ENCODE measurements around the gene ENPP7.

The ENPP7 gene

GRCh38 chr17:79779084-79779529 lies 48.4 kb downstream of the ENPP7 start:
- no peak for DNase-seq

GRCh38 chr17:79779661-79780365 lies 49.1 kb downstream of the ENPP7 start:
- DNase-seq, result no peak

DNA sequence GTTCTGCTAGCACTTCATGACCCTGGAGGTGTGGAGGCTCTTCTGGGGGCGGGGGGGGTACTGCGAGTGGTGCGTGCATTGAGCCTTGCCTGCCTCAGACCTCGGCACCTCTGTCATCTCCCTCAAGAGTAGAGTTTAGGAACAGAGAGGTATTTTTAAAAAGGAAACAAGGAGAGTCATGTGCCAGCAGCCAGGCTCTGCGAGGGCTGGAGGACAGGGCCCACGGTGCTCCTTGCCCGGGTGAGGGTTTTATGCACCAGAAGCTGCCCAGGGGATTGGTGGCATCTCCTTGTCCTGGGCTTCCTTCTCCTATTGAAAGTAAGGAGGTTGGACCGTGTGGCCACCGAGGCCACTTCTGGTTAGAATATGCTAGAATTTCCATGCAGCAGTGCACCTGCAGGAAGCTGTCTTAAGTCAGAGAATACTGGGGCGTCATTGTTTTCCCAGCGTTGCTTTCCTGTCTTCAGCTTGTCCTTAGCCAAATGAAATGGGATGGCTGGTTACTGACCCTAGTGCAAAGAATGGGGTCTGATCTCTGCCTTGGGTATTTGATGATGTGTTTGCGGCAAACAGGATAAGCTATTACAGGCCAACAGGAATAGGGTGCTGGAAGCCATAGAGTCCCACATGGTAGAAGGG lies 50.4 kb downstream of the ENPP7 start:
- no peak for DNase-seq

GRCh38 chr17:79781736-79782575 lies 51.2 kb downstream of the ENPP7 start:
- no peak for DNase-seq

DNA sequence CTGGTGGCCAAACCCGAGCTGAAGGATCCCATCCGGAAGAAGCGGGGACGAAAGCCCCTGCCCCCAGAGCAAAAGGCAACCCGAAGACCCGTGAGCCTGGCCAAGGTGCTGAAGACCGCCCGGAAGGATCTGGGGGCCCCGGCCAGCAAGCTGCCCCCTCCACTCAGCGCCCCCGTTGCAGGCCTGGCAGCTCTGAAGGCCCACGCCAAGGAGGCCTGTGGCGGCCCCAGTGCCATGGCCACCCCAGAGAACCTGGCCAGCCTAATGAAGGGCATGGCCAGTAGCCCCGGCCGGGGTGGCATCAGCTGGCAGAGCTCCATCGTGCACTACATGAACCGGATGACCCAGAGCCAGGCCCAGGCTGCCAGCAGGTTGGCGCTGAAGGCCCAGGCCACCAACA lies 53.1 kb downstream of the ENPP7 start:
- DNase-seq, result no peak

- no peak for DNase-seq
Measured at GRCh38 chr17:79784353-79785016, 53.7 kb downstream of the ENPP7 start.

DNA sequence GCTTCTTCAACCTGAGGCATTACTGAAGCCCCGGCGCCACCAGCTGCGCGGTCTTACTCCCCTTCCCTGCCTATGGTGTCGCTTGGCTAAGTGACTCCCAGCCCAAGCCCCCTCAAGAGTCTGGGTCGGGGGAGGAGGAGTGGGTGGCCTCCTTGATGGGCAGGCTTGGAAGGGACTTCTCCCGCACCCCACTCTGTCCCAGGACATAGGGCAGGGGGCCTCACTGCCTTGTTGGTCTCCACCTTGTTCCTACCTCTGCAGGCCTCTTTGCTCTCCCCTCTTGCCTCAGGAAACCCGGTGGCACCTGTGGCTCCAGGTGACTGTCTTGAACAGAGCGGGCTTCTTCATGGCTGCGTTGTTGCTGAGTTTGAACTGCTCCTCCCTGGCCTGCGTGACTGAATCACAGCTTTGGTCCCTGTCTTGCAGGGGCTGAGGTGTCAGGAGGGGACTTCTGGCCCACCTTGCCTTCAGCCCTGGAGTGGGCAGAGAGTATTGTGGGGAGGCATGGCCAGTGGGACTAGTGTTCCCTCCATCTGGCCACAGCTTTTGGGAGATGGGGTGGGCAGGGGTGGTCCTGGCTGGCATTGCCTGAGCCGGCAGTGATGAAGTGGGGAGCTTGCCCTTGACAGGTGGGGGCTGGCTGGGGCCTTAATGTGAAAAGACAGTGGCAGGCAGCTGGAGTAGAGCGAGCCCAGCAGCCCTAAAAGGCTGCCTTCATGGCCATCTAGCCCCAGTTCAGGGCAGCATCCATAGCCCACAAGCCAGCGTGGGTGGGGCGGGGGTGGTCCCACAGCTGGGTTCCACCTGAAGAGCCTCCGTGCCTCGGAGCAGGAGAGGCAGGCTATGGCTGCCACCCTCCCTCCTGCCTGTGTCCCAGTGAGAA lies 54.5 kb downstream of the ENPP7 start:
- DNase-seq, result no peak

DNA sequence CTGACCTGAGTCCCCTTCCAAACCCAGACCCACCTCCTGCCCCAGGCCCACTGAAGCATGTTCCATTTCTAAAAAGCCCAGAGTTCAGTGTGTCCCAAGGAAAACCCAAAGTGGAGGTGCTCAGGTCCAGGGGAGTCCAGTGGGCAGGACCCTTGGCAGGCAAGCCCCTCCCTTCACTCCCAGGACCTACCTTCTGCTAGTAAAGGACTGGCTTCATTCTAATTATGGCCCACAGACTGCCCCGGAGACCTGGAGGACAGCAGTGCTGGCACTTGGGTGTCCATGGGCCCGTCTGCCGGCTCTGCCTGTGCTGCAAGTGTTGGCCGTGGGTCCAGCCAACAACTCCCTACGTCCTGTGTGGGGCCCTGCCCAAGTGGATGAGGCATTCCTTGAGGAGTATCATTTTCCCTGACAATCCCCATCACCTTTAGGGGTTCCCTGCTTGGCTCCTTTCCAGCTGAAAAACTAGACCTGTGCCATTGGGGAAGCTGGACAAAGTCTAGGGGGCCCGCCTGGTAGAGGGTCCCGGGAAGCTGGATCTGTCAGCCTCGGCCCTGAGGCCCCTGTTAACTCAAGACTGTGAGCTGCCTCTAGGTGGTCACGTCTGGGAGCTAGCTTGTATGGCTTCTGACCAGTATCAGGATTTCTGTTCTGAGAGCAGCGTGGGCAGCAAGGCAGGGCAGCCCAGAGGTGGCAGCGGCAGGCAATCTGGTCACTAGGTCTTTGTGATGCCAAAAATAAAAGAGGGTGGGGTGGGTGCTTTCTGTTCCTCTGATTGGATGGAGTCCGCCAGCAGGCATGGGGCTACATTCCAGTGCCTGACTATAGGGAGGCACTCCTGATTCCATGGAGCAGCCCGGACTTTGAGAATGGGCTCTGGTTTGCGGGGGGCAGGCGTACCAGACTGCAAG lies 55.4 kb downstream of the ENPP7 start:
- DNase-seq, result no peak

DNA sequence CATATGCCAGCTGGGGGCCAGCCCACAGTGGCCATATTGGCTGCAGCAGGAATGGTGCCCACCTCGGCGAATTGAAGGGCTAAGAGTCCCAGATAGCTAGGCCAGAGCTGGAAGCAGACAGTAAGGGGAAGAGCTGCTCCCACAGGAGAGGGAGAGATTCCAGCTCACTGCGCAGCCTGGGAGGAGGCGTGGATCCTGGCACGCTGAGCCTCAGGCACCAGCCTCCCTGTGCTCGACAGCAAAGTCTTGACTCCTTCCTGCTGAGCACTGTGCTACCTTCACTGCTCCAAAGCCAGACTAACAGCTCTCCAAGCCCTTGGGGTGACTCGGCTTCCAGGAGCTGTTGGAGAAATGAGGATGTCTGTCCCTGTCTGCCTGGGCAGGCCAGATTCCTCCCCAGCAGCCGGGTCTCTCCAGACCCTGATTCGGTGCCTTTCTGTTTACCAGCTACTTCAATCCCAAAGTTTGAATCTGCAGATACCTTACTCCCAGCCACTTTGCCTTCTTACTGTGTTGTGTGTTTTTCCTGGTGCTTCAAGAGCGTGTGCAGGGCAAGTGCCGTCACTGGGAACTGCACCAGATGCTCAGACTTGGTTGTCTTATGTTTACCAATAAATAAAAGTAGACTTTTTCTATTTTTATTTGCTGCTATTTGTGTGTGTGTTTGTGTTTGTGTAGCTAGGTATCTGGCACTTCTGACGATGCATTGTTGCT lies 56.3 kb downstream of the ENPP7 start:
- DNase-seq, result no peak

- no peak for DNase-seq
Measured at GRCh38 chr17:79788455-79788854, 57.7 kb downstream of the ENPP7 start.

GRCh38 chr17:79788989-79789942 lies 58.5 kb downstream of the ENPP7 start:
- no peak for DNase-seq

DNA sequence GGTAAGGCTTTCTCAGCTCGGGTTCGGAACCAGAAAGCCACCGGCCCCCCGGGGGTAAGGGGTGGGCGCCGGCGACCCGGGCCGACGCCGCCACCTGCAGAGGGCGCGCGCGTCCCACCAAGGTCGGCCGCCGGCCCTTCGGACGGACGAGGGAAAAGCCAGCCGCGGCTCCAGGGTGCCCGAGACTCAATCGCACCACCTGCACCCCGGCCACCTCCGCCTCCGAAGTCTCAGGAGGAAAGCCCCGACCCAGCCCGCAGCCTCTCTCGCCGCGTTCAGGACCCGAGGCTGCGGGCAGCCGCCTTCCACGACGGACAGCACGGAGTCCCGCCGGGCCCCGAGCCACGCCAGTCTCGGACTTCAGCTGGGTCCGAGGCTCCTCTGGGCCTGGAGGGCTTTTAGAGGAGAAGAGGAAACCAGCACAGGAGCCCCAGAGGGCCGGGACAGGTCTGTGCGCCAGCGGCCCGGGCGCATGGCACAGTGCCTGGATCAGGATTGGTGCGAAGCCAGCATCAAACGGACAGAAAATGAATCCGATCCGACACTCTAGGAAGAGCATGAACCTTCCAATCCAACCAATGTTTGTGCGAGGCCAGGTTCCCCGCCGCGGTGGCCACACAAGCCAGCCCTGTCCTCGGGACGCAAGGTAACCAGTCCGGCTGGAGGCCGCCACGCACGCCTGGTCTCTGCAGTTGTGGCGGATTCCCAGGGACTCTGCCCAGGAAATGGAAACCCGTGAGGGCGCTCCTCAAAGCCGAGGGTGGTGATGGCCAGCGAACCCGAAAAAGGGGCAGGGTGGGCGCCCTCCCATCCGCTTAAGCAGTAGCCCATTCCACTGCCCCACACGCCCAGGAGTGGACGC lies 59.4 kb downstream of the ENPP7 start:
- peak; percentile 53 for DNase-seq

DNA sequence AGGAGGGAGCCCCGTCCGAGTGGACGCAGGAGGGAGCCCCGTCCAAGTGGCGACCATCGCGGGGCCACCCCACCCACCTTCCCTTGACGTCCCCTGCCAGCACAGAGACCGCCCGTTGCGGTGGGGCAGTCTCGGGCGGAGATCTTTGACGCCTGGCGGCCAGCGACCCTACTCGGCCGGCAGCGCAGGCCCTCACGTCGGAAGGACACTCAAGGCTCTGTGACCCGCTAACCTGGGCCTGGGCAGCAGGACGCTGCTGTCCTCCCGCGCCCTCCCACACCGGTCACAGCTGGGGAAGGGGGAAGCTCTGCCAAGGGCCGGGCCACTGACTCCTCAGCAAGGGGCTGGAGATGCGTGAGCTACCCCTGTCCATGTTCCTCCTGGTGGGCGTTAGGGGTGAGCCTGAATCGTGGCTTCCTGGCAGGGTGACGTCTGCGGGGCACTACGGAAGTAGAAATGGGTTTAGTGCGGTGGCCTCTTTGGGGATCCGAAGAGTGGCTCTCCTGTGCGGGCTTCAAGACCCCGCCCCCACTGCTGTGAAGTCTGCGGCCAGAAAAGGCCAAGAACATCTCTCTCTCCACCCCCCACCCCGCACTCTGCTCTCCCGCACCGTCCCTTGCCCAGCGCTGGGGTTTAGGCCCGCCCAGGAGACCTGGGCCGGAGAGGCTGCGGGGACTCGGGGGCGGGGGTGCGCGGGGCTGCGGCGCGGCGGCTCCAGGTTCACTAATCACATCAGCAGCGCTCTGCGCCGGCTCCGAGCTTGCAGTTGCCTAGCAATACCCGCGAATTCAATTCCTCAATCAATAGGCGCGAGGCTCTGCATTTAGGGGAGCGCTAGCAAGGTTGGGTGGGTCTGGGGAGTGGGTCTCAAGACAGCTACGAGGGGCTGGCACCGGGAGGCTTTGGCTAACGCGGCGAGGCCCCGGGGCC lies 60.3 kb downstream of the ENPP7 start:
- DNase-seq, result no peak

DNA sequence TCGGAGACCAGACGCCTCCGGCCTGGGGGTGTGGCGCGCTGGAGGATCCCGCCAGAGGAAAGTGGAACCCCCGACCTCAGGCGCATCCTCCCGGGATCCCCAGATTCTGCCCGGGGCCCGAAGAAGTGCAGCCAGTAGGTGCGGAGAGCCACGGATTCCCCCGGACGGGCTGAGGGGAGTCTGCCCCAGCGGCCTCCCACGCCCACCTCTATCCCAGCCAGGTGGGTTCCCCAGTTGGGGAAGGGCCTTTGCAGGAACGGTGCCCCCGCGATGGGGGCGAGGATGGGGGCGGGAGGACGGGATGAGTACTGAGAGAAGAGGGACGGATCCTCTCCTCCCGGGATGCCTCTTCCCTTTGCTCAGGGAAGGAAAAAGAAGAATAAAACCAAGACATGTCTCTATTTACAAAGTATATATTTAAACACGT lies 61.0 kb downstream of the ENPP7 start:
- DNase-seq, result no peak
